Thymus (tissue), 11 donors: ENCODE measurements around the gene PCED1B. TPM values are rescaled to one million over a fixed set of nuclear protein-coding genes. Genes with fewer than 3 reads are reported as not detected.
"Not testable (repeated sequence)": the region's sequence is repeated elsewhere in the genome, so short reads cannot be mapped to it uniquely, and the experiment has no call there.

Experiments used
- DNase-seq, 9 donors: peaks; one replicate each; pipeline ENCODE4 v3.0.0-alpha.2; 2013; ENCODE audit warnings: low spot score in 9 of 9, low read depth in 6 of 9, missing footprints in 1 of 9
- H3K27ac ChIP-seq, 2 donors: one replicate each; pipeline ENCODE4 v1.5.1; 2013; ENCODE audit warnings: control low read depth in 1 of 2, low read depth in 1 of 2, low read length in 1 of 2, mild to moderate bottlenecking in 1 of 2, moderate library complexity in 1 of 2
- H3K27me3 ChIP-seq, 2 donors: one replicate each; pipeline ENCODE4 v1.5.1; 2013; ENCODE audit warnings: low read length in 1 of 2; ENCODE audit not compliant: control insufficient read depth in 2 of 2, insufficient read depth in 1 of 2
- H3K36me3 ChIP-seq, 2 donors: one replicate each; pipeline ENCODE4 v1.5.1; 2013; ENCODE audit warnings: low read length in 1 of 2, mild to moderate bottlenecking in 1 of 2, moderate library complexity in 1 of 2; ENCODE audit not compliant: control insufficient read depth in 2 of 2, insufficient read depth in 2 of 2
- H3K4me1 ChIP-seq, 2 donors: one replicate each; pipeline ENCODE4 v1.5.1; 2013; ENCODE audit warnings: low read length in 2 of 2; ENCODE audit not compliant: control insufficient read depth in 2 of 2, insufficient read depth in 2 of 2
- H3K4me3 ChIP-seq, 2 donors: one replicate each; pipeline ENCODE4 v1.5.1; 2013; ENCODE audit warnings: low read length in 2 of 2, control low read depth in 1 of 2, mild to moderate bottlenecking in 1 of 2
- H3K9me3 ChIP-seq, 2 donors: one replicate each; pipeline ENCODE4 v1.5.1; 2013; ENCODE audit warnings: low read length in 1 of 2, mild to moderate bottlenecking in 1 of 2; ENCODE audit not compliant: control insufficient read depth in 2 of 2, insufficient read depth in 1 of 2
- WGBS: extraction: QIAGEN DNeasy Blood & Tissue Kit; methylation state at CpG from one replicate; pipeline ENCODE4 v1.1.7; 2013; 5-methylcytosine and 5-hydroxymethylcytosine counted together
- polyA plus RNA-seq: library from polyadenylated mRNA; stranded (reverse); fragments of 200-250 nt; gene quantifications from one replicate; pipeline ENCODE4 v1.2.3, GENCODE V29; 2013
- total RNA-seq: library from RNA; stranded (reverse); fragments of 120-200 nt; gene quantifications from one replicate; pipeline ENCODE4 v1.2.4, GENCODE V29; 2013
- donor health status: healthy.

PCED1B gene
- total and polyA plus RNA-seq, 2 donors: 1.7 to 7.7 TPM

- no peak overlapping the region for H3K27ac ChIP-seq
- WGBS: 97% methylated on average over 2 of the region's 2 CpGs
- H3K9me3 ChIP-seq: no peaks in the 10 kb centered on the region
- H3K4me3 ChIP-seq: no peak overlapping the region
- no peaks in the 10 kb centered on the region for H3K4me1 ChIP-seq
- no peaks in the 10 kb centered on the region for H3K36me3 ChIP-seq
- H3K27me3 ChIP-seq: no peaks in the 10 kb centered on the region
- no peak for DNase-seq
Measured at GRCh38 chr12:47110011-47110541, 30.7 kb downstream of the PCED1B start.

DNA sequence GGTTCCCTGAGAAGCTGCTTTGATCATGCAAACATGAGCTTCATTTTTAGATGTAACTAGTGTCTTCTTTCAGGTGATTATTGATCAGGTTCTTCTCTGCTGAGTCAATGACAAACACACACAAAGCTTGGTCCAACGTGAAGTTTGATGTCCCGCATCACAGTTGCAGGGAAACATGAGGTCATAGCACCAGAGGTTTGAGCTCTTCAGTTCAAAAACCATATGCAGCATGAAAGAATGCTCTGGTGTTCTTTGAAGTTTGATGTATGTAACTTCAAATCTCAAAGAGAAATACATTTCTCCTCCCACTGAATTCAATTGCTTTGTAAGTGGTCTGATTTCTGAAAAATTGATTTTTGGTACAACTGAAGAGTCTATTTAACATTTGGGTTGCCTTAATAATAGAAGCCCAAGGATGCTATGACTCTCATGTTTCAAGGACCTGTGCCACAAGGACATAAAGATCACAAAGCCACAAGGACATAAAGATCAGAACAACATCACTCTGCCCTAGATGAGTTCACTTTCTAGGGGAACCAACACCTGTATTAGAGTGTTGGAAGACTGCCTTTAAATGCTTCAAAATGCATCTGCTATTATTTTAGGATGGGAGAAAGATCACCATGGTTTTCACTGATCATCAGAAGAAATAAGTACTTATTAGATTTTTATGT, 31.4 kb downstream of the PCED1B start:
- 75% methylated on average over 2 of the region's 2 CpGs for WGBS
- no peaks in the 10 kb centered on the region for H3K9me3 ChIP-seq

DNA sequence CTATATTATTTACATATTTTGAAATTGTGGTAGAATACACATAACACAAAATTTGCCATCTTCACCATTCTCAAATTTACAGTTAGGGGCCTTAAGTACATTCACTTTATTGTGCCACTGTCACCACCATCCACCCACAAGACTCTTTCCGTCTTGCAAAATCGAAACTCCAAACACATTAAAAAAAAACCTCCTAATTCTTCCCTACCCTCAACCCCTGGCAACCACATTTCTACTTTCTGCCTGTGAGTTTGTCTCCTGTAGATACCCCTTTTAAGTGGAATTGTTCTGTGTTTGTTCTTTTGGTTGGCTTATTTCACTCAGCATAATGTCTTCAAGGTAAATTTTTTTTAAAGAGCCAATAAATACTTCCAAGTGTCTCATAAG, 32.0 kb downstream of the PCED1B start:
- no peak overlapping the region for H3K27ac ChIP-seq
- no peaks in the 10 kb centered on the region for H3K36me3 ChIP-seq
- no peak for DNase-seq
- H3K9me3 ChIP-seq: no peaks in the 10 kb centered on the region
- no peak overlapping the region for H3K4me3 ChIP-seq
- no peaks in the 10 kb centered on the region for H3K4me1 ChIP-seq
- H3K27me3 ChIP-seq: no peaks in the 10 kb centered on the region
- WGBS: 95% methylated on average over 2 of the region's 2 CpGs

More for the DNA sequence above, 31.4 kb downstream of the PCED1B start:
- H3K27me3 ChIP-seq: no peaks in the 10 kb centered on the region
- H3K36me3 ChIP-seq: no peaks in the 10 kb centered on the region
- peak in 1 of 9 donors; percentile 40 for DNase-seq
- no peak overlapping the region for H3K4me3 ChIP-seq
- H3K27ac ChIP-seq: no peak overlapping the region
- H3K4me1 ChIP-seq: no peaks in the 10 kb centered on the region

GRCh38 chr12:47111854-47112253, 32.4 kb downstream of the PCED1B start:
- Histone ChIP-seq H3K27ac (no peak overlapping the region), H3K36me3 (no peaks in the 10 kb centered on the region), H3K4me3 (no peak overlapping the region), H3K4me1 (no peaks in the 10 kb centered on the region), H3K9me3 (no peaks in the 10 kb centered on the region), H3K27me3 (no peaks in the 10 kb centered on the region)
- 96% methylated on average over 6 of the region's 6 CpGs for WGBS
- no peak for DNase-seq

DNA sequence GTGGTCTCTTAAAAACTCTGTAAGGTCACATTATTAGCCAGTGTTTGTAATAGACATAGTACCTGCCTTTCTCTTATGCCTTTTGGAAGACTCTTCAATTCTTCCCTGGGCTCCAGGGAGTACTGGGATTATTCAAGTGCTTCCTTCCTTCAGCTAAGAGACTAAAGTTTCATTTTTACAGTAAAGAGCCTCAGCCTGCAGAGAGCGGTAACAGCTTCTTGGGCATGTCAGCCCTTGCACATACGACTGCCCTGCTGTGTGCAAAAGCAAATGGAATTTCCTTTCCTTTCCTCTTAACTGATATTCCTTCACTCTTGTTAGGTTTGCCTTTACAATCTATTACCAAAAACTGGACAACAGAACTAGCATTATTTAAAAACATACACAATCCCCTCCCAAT, 33.3 kb downstream of the PCED1B start:
- WGBS: 95% methylated on average over 2 of the region's 2 CpGs
- no peaks in the 10 kb centered on the region for H3K36me3 ChIP-seq
- no peak overlapping the region for H3K4me3 ChIP-seq
- H3K27ac ChIP-seq: no peak overlapping the region
- no peaks in the 10 kb centered on the region for H3K9me3 ChIP-seq
- no peaks in the 10 kb centered on the region for H3K27me3 ChIP-seq
- no peaks in the 10 kb centered on the region for H3K4me1 ChIP-seq
- no peak for DNase-seq

GRCh38 chr12:47114481-47114892, 35.1 kb downstream of the PCED1B start:
- Histone ChIP-seq H3K27ac (no peak overlapping the region), H3K36me3 (no peaks in the 10 kb centered on the region), H3K27me3 (no peaks in the 10 kb centered on the region), H3K4me1 (no peaks in the 10 kb centered on the region), H3K4me3 (no peak overlapping the region), H3K9me3 (no peaks in the 10 kb centered on the region)
- 92% methylated on average over 5 of the region's 5 CpGs for WGBS
- DNase-seq: no peak

DNA sequence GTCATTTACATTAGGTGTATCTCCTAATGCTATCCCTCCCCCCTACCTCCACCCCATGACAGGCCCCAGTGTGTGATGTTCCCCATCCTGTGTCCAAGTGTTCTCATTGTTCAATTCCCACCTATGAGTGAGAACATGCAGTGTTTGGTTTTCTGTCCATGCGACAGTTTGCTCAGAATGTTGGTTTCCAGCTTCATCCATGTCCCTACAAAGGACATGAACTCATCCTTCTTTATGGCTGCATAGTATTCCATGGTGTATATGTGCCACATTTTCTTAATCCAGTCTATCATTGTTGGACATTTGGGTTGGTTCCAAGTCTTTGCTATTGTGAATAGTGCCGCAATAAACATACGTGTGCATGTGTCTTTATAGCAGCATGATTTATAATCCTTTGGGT, 37.9 kb downstream of the PCED1B start:
- not testable (repeated sequence) for H3K27ac ChIP-seq, H3K27me3 ChIP-seq, H3K36me3 ChIP-seq, H3K9me3 ChIP-seq, H3K4me1 ChIP-seq, DNase-seq, H3K4me3 ChIP-seq
- 91% methylated on average over 1 of the region's 3 CpGs for WGBS

DNA sequence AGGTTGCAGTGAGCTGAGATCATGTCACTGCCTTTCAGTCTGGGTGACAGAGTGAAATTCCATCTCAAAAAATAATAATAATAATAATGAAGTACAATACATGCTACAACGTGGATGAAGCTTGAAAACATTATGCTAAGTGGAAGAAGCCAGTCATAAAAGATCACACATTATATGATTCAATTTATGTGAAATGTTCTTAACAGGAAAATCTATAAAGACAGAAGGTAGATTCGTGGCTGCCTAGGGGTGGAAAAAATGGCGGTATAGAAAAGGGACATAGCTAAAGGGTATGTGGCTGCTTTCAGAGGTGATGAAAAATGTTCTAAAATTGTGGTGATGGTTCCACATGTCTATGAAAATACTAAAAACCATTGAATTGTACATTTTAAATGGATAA, 41.3 kb downstream of the PCED1B start:
- H3K4me3 ChIP-seq: no peak overlapping the region
- WGBS: 98% methylated on average over 3 of the region's 3 CpGs
- no peak for DNase-seq

DNA sequence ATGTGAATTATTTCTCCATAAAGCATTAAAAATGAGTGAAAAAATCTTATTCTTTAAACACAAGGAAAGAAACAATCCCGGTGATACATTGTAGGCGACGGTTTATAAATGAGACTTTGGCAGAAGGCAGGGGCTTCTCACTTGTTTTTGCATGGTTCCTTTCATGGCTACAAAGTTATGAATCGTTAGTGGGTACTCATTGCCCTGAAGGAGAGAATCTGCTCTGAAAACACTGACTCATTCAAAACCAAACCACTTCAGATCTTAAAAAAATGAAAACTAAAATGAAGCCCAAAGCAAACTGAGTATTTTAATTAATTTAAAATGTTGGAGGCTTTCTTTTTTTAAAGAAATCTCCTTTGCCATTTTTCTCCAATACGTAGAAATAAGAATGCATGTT, 41.7 kb downstream of the PCED1B start:
- H3K9me3 ChIP-seq: no peaks in the 10 kb centered on the region
- no peaks in the 10 kb centered on the region for H3K27me3 ChIP-seq
- DNase-seq: no peak
- H3K27ac ChIP-seq: no peak overlapping the region
- no peaks in the 10 kb centered on the region for H3K4me1 ChIP-seq
- WGBS: 97% methylated on average over 5 of the region's 5 CpGs
- H3K36me3 ChIP-seq: no peaks in the 10 kb centered on the region
- no peak overlapping the region for H3K4me3 ChIP-seq

More for the DNA sequence above, 41.3 kb downstream of the PCED1B start:
- Histone ChIP-seq H3K36me3 (no peaks in the 10 kb centered on the region), H3K27ac (no peak overlapping the region), H3K27me3 (no peaks in the 10 kb centered on the region), H3K9me3 (no peaks in the 10 kb centered on the region), H3K4me1 (no peaks in the 10 kb centered on the region)
